ENCODE data around the gene TIMP2.

Gene TIMP2

DNA sequence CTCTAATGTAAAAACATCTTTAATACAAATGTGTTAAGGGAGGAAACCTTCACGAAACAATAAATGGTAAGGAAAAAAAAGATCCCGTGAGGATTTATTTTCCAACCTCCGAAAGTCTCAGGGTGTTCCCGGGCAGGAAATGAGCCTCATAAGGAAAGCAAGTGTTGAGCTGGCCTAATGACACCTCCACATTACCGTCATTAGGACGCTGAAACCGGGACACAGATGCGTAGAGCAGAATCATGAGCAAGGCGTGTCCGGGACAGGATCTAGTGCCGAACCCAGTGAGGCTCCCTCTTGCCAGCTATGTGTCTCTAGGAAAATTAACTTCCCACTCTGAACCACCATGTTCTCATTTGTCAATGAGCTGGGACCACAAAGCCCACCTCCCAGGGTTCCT, 120.4 kb downstream of the TIMP2 start:
- no peak for DNase-seq

DNA sequence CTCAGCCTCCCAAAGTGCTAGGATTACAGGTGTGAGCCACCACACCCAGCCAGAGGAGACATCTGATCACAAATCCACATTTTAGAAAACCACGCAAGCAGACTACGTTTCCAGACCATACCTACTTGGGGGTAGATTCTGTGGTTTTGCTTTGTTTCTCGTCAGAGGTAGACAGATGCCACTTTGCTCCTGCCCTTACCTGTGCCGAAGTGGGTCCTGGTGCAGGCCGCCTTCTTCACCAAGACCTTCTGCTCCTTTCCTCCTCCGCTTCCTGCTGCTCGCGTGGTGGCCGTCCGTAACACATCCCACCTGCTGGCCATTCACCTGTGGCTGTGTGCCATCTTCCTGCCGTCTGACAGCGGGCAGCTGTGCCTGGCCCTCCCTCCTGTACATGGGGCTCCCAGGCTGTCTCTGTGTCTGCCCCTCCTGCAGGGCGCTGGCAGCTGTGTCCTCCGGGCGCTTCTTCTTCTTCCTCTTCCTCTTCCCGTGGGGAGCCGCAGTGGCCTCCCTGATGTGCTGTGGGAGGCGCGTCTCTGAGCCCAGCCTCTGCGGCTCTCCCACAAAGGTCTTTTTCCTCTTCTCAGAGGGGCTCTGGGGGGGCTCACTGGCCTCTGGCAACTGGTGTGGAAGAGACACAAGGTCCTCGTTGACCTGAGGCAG, 121.9 kb downstream of the TIMP2 start:
- no peak for DNase-seq

All from activated naive CD4-positive, alpha-beta T cell (primary cell).